ENCODE data around the gene RAVER2.

Gene RAVER2

GRCh38 chr1:64846573-64847430 lies 101.9 kb downstream of the RAVER2 start:
- DNase-seq (ENCODE audit: low read depth): no peak

- no peak for DNase-seq (ENCODE audit: low read depth)
These were observed 102.8 kb downstream of the RAVER2 start for GRCh38 chr1:64847666-64848065.

GRCh38 chr1:64848136-64848535 lies 103.3 kb downstream of the RAVER2 start:
- no peak for DNase-seq (ENCODE audit: low read depth)

DNA sequence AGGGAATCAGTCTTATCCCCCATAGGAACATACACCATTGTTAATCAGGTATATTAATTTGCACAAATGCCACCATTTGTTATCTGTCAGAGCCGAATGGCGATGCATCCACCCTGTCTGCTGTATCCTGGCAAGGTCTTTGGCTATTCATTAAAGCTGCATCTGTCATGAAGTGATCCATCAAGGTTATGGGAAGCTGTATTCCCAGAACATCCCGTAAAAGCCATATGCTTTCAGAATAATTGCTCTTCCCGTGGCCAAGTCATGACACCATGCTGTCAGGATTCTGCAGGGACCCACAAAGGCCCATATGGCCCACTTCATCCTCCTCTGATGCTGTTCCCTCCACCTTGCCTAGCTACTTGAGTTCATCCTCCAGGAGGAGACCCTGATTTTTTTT lies 103.9 kb downstream of the RAVER2 start:
- DNase-seq (ENCODE audit: low read depth): no peak

DNA sequence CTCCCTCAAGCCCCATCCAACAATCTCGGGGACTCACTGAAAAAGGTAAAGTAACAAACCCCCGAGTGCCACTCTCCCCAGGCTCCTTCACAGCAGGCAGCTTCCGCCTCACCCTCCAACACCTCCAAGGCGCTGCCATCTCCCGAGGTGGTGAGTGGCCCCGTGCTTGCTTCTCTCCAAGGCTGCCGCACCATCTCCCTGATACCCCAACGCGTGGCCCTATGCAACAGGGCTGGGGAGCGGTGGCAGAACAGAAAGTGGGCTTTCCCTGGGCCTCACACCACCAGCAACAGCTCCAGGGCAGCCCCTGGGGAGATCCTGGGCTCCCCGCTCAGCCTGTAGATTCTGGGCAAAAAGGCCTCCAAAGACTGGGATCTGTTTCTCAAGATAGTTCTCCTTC lies 105.1 kb downstream of the RAVER2 start:
- DNase-seq (ENCODE audit: low read depth): no peak

DNA sequence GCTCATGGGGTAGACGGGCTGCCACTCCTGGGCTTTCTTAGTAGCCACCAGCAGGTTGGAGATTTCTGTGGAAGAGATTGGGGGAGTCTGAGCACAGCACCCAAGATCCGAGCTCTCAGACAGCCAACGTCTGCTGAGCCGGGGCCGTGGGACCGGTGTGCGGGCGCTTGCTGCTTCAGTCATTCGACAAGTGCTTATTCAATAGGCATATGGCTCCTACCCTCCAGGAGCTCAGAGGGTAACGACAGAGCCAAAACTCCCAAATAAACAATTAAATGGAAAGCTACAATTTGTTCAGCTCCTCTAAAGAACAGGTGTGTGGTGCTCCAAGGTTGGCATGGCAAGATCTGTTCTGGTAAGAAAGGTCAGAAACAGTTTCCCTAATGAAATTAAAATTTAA lies 106.0 kb downstream of the RAVER2 start:
- DNase-seq (ENCODE audit: low read depth): no peak

GRCh38 chr1:64851664-64852063 lies 106.8 kb downstream of the RAVER2 start:
- DNase-seq (ENCODE audit: low read depth): no peak

DNA sequence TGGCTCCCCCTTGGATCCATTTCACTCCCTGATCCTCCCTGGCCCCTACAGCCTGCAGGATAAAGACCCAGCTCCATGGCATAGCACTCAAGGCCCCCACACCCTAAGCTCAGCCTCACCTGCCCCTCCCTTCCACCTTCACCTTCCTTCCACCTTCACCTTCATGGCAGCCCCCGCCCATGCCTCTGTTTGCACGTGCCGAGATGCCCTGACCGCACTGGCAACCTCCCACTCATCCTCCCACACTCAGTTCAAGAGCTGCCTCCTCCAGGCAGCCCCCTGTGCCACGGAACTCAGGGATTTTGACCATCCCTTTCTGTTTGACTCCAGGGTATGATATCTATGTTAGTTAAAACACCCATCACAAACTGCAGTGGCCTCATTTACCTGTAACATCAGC lies 109.8 kb downstream of the RAVER2 start:
- DNase-seq (ENCODE audit: low read depth): no peak

GRCh38 chr1:64855557-64855956 lies 110.7 kb downstream of the RAVER2 start:
- DNase-seq (ENCODE audit: low read depth): no peak

GRCh38 chr1:64856553-64856952 lies 111.7 kb downstream of the RAVER2 start:
- no peak for DNase-seq (ENCODE audit: low read depth)

DNA sequence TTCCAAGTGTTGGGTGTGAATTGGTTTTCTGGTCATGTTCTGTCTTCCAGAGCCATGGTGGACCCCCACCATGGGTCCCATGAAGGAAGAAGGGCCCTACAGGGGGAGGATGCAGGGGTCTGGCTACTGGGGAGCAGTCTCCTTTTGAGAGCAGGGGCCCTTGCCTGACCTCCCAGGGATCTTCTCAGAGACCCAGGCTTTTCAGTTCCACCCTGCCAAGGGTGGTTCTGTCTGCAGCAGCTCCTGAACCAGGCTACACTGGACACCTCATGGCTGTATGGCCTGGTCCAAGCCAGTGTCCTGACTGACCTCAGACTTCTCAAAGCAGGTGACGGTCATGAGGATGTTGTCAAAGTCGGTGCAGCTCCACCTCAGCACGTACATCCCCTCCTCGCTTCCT lies 112.5 kb downstream of the RAVER2 start:
- no peak for DNase-seq (ENCODE audit: low read depth)

DNA sequence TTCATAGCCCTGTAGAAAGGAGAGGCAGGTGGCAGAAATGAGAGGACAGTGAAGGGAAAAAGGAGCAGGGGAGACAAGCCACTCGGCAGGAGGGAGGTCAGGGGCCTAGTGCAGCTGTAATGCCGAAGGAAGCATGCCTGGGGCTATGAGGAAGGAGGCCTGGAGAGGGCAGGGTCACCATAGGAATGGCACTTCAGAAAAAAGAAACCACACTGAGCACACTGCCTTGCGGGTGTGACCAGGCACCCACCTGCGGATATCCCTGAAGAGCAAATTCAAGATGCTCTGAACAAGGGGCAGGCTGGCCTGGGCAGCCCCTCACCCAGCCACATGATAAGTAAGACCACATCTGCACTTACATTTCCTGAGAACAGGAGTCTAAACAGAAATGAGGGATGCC lies 116.7 kb downstream of the RAVER2 start:
- no peak for DNase-seq (ENCODE audit: low read depth)

DNA sequence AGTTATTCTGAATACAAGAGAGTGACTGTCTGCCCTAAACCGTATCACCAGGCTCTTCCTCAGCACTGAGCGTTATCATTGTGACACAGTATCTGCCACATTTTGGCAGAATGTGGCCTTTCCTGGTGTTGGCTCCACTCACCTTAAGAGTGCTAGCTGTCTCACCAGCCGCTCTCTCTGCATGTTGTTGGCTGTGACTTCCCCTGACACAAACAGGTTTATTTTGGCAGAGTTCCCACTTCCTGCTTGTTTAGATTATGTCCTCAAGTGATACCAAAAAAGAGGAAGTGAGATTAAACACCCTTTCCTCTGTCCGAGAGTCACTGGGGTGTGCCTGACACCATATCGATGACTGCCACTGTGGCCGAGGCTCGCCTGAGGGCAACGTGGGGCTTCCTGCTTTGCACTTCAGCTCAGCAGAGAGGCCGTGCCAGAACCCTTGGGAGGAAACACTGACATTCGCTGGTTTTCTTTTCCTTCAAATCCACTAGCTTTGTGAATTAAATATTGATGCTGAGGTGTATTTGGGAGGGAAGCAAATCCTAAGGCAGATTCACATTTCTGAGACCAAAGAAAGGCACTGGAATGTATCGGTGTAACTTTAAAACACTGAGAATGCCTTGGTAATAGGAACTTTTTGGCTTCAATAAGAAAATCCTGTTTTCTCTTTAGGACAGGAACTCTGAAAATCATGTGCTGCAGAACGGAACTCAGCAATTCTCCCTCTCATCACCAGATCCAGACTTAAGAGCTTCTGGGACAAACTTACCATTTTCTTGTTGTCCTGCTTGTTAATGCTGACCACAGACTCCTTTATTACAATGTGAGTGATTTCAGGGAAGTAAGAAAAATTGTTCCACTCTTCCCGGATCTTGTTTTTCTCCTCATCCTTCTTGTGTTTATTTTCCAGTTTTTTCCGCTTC lies 119.4 kb downstream of the RAVER2 start:
- no peak for DNase-seq (ENCODE audit: low read depth)

GRCh38 chr1:64865105-64865757 lies 120.4 kb downstream of the RAVER2 start:
- DNase-seq (ENCODE audit: low read depth): no peak

DNA sequence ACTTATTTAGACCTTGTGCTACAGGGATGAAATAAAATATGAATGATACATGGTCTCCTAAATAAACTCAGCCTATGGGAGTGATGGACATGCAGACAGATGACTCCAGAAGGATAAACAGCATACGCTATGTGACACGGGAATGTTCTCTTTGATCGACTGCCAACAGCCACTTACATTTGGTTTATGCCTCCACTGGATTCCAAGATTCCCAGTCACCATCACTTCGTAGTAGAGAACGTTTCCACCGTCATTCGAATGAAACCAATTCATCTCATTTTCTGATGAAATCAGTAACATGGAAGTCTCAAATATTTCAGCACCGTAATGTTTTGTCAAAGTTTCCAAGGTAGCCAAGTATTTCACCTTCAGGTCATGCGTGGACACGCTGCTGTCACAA lies 121.8 kb downstream of the RAVER2 start:
- DNase-seq (ENCODE audit: low read depth): no peak

DNA sequence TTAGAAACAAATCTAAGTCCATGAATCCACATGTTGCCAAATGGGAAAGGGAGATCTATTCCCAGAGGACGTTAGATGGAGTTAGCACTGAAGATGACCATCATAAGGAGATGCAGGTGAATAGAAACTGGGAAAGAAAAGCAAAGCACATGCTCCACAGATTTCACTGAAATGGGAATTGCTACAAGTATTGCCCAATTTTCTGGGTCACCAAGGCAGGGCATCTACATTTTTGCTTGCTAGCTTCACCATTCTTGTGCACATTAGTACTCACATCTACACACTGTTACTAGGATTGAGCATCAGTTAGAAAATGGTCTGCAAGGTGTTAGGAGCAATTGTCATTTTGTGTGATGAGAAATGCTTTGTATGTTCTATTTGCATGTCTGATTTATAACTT lies 122.4 kb downstream of the RAVER2 start:
- DNase-seq (ENCODE audit: low read depth): no peak

DNA sequence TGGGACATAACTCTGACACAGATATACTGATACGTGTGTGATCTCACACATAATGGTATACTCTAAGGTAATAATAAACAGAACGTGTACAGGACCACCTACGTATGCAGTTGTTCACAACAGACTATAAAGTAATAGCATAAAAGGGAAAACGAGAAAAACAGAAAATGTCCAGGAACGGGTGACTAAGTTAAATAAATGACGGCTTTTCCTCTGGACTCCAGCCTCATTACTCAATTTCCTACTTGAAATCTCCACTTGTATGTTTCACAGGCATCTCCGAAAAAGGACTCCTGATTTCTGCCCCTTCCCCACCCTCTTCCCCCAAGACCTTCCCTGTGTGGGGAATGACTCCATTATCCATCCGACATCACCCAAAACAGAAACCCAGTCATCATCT lies 126.4 kb downstream of the RAVER2 start:
- no peak for DNase-seq (ENCODE audit: low read depth)

GRCh38 chr1:64872067-64872466 lies 127.2 kb downstream of the RAVER2 start:
- DNase-seq (ENCODE audit: low read depth): no peak

DNA sequence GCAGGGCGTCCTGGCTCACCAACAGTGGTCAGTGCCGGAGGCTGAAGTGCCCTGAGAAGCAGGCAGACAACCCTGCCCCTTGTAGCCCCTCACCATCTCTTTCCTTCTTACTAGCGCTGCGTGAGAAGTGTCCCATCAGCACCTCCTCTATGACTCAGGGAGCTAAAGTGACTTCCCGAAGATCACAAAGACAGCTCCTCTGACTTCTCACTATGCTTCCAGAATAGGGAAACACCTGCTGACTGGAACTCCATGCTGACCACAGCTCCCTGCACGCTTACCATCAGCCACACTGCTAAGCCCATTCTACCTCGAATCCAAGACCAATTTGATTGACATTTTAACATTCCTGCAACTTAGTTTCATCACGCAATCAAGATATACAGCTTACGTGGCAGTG lies 128.7 kb downstream of the RAVER2 start:
- DNase-seq (ENCODE audit: low read depth): no peak

DNA sequence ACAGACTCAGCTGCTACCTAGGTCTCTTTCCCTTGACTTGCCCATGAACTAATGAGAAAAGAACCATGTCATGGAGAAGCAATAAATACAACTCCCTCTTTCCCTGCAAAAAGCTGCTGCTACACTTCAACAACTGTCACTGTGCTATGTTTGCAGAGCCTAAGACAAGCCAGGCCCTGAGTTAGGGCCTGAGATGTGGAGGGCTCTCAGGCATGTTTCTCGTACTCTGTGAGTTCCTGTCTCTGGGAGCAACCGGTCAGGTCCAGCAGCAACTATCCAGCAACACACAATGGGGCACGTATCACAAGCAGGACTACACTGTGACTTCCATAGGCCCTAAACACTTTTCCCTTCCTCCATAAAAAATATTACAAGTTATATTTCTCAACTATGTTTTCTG lies 129.8 kb downstream of the RAVER2 start:
- DNase-seq (ENCODE audit: low read depth): no peak

- DNase-seq (ENCODE audit: low read depth): no peak
These were observed 130.2 kb downstream of the RAVER2 start for GRCh38 chr1:64875101-64875500.

- no peak for DNase-seq (ENCODE audit: low read depth)
These were observed 130.7 kb downstream of the RAVER2 start for GRCh38 chr1:64875606-64876005.

- DNase-seq (ENCODE audit: low read depth): no peak
These were observed 132.3 kb downstream of the RAVER2 start for GRCh38 chr1:64877151-64877550.

Data from HS-27A (cell line).